Lung (tissue), 12 donors: ENCODE results near the gene CNTNAP2. TPM values are rescaled to one million over a fixed set of nuclear protein-coding genes. Genes with fewer than 3 reads are reported as not detected.
A peak's percentile ranks its signal among the peaks of the same experiment; 100 is the strongest.

Experiments used
- ATAC-seq: fragments of 200-7000 bp; cut with Tn5 transposase; one replicate; pipeline ENCODE4 v1.9.1; 2020; ENCODE audit warnings: moderate number of reproducible peaks; ENCODE audit not compliant: insufficient read depth, low FRiP score
- DNase-seq, 3 donors: peaks; one replicate each; pipeline ENCODE4 v3.0.0-alpha.2; 2013 to 2017
- H3K27ac ChIP-seq, 2 donors: one replicate each; pipeline ENCODE4 v1.5.1; 2013; ENCODE audit warnings: mild to moderate bottlenecking in 2 of 2, moderate library complexity in 2 of 2, control low read depth in 1 of 2, inconsistent platforms in 1 of 2, low read depth in 1 of 2, low read length in 1 of 2
- H3K27me3 ChIP-seq, 3 donors: one replicate each; pipeline ENCODE4 v1.5.1; 2013; ENCODE audit warnings: low read length in 2 of 3; ENCODE audit not compliant: control insufficient read depth in 3 of 3, insufficient read depth in 3 of 3
- H3K36me3 ChIP-seq, 4 donors: one replicate each; pipeline ENCODE4 v1.5.1; 2013; ENCODE audit warnings: low read length in 4 of 4, mild to moderate bottlenecking in 1 of 4, moderate library complexity in 1 of 4; ENCODE audit not compliant: control insufficient read depth in 4 of 4, insufficient read depth in 4 of 4
- H3K4me1 ChIP-seq, 5 donors: one replicate each; pipeline ENCODE4 v1.5.1; 2013; ENCODE audit warnings: low read length in 5 of 5, mild to moderate bottlenecking in 2 of 5, moderate library complexity in 1 of 5; ENCODE audit not compliant: control insufficient read depth in 5 of 5, insufficient read depth in 5 of 5
- H3K4me3 ChIP-seq: one replicate; pipeline ENCODE4 v1.5.1; 2013; ENCODE audit warnings: mild to moderate bottlenecking, control low read depth, moderate library complexity
- H3K9ac ChIP-seq, 2 donors: one replicate each; pipeline ENCODE4 v1.5.1; 2013; ENCODE audit warnings: low read length in 2 of 2, control low read depth in 1 of 2; ENCODE audit not compliant: insufficient read depth in 1 of 2
- H3K9me3 ChIP-seq, 4 donors: one replicate each; pipeline ENCODE4 v1.5.1; 2013; ENCODE audit warnings: low read length in 3 of 4, mild to moderate bottlenecking in 1 of 4, moderate library complexity in 1 of 4; ENCODE audit not compliant: control insufficient read depth in 4 of 4, insufficient read depth in 3 of 4
- WGBS, 2 donors: extraction: QIAGEN DNeasy Blood & Tissue Kit; methylation state at CpG; one replicate each; pipeline ENCODE4 v1.1.7; 2013; 5-methylcytosine and 5-hydroxymethylcytosine counted together
- polyA plus RNA-seq, 2 donors: library from polyadenylated mRNA; stranded (reverse); fragments of 200-250 nt; gene quantifications; one replicate each; pipeline ENCODE4 v1.2.1, GENCODE V29; 2013
- total RNA-seq, 2 donors: library from RNA; depleted of rRNA in 1 of 2; stranded (reverse); fragments of >200 nt in 1 of 2; gene quantifications; one replicate each; pipeline ENCODE4 v1.2.1, GENCODE V29; 2014 to 2021
- TF ChIP-seq, protein P1 (sequence below): IDR thresholded peaks from 2 replicates; pipeline ENCODE4 v1.5.1; 2012; ENCODE audit warnings: mild to moderate bottlenecking; ENCODE audit errors: control extremely low read depth, extremely low read depth
- donor health status: control.
- donor health status: control.
- donor health status: Bipolar disorder and iron deficiency.
- donor health status: healthy.
- donor health status: DM: yes; HTN: yes; CAD: no.

The CNTNAP2 gene
- total and polyA plus RNA-seq, 4 donors: 0.18 to 45.3 (median 0.52) TPM

DNA sequence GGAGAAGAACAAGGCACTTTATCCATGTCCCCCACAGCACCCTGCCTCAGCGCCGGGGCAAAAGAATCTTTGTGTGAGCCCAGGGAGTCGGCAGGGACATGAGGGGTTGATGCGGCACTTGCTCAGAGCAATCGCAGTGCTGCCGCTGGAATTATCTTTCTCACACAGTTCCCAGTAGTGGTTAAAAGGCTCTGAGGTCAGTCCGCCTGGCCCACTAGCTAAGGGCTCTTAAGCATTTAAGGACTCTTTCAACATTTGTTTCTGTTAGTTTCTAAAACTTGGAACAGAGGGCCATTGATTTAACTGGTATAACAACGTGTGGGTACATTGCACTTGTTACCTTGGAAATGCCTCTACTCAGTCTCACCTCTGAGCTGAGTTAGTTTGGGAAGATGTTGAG, 2266.0 kb downstream of the CNTNAP2 start:
- Histone ChIP-seq H3K9ac (no peak overlapping the region), H3K27me3 (no peaks in the 10 kb centered on the region), H3K4me3 (no peak overlapping the region), H3K4me1 (no peaks in the 10 kb centered on the region), H3K27ac (no peak overlapping the region), H3K9me3 (peaks cover 0 to 7% (median 1%) of the 10 kb centered on the region in 4 donors), H3K36me3 (no peaks in the 10 kb centered on the region)
- peak; percentile 44 to 79 (median 49) for DNase-seq
- ATAC-seq: no peak
- TF ChIP-seq, protein P1, sequence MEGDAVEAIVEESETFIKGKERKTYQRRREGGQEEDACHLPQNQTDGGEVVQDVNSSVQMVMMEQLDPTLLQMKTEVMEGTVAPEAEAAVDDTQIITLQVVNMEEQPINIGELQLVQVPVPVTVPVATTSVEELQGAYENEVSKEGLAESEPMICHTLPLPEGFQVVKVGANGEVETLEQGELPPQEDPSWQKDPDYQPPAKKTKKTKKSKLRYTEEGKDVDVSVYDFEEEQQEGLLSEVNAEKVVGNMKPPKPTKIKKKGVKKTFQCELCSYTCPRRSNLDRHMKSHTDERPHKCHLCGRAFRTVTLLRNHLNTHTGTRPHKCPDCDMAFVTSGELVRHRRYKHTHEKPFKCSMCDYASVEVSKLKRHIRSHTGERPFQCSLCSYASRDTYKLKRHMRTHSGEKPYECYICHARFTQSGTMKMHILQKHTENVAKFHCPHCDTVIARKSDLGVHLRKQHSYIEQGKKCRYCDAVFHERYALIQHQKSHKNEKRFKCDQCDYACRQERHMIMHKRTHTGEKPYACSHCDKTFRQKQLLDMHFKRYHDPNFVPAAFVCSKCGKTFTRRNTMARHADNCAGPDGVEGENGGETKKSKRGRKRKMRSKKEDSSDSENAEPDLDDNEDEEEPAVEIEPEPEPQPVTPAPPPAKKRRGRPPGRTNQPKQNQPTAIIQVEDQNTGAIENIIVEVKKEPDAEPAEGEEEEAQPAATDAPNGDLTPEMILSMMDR: no peak
- 59 to 76% methylated on average over 8 of the region's 8 CpGs for WGBS, 2 donors

DNA sequence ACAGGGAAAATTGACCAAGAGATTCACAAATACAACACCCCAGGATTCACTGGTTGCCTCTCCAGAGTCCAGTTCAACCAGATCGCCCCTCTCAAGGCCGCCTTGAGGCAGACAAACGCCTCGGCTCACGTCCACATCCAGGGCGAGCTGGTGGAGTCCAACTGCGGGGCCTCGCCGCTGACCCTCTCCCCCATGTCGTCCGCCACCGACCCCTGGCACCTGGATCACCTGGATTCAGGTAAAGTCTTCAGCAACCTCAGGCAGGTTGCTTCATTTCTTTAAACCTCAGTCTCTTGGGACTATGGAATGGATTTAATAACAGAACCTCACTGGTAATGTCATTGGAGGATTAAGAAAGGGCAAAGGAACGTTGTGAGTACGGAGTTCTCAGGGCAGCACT, 2267.1 kb downstream of the CNTNAP2 start:
- H3K9ac ChIP-seq: no peak overlapping the region
- DNase-seq (no peak), ATAC-seq (no peak)
- H3K27ac ChIP-seq: no peak overlapping the region
- H3K4me3 ChIP-seq: no peak overlapping the region
- TF ChIP-seq, protein P1: no peak
- H3K27me3 ChIP-seq: no peaks in the 10 kb centered on the region
- 83 to 86% methylated on average over 14 of the region's 14 CpGs for WGBS, 2 donors
- H3K36me3 ChIP-seq: no peaks in the 10 kb centered on the region
- peaks cover 0 to 7% (median 1%) of the 10 kb centered on the region in 4 donors for H3K9me3 ChIP-seq
- H3K4me1 ChIP-seq: no peaks in the 10 kb centered on the region

DNA sequence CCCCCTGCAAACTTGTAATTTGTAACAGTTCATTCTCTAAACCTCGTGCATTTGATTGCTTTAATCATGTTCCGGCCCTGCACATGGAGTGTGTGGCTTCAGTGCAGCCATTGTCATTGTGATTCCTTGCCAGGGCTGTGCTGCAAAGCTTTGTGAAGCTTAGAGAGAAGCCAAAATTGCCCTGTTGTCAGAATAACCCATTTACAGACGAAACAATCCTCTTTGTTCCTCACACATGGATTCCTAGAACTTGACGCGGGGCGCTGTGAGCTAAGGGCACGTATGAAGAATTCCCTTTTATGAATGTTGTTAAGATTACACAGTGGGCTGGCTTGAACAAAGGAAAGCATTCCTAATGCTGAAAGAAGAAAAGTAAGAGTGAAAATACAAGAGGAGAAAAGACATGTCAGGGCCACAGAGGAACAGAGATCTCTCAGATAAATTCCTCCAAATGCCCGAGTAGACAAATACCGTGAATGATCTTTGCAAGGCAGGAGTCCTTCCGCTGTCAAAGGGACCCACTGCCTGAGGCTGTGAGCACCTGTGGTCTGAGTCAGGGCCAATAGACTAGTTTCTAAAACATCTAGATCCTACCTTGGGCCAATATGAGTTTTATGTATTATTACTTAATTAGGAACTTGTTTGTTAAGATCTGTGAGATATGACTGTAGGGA, 2268.5 kb downstream of the CNTNAP2 start:
- H3K36me3 ChIP-seq: no peaks in the 10 kb centered on the region
- H3K9me3 ChIP-seq: peaks cover 0 to 7% (median 1%) of the 10 kb centered on the region in 4 donors
- no peak for DNase-seq
- H3K4me3 ChIP-seq: no peak overlapping the region
- no peak overlapping the region for H3K27ac ChIP-seq
- TF ChIP-seq, protein P1: no peak
- no peak overlapping the region for H3K9ac ChIP-seq
- no peak for ATAC-seq
- no peaks in the 10 kb centered on the region for H3K4me1 ChIP-seq
- H3K27me3 ChIP-seq: no peaks in the 10 kb centered on the region
- 84 to 92% methylated on average over 10 of the region's 10 CpGs for WGBS, 2 donors

DNA sequence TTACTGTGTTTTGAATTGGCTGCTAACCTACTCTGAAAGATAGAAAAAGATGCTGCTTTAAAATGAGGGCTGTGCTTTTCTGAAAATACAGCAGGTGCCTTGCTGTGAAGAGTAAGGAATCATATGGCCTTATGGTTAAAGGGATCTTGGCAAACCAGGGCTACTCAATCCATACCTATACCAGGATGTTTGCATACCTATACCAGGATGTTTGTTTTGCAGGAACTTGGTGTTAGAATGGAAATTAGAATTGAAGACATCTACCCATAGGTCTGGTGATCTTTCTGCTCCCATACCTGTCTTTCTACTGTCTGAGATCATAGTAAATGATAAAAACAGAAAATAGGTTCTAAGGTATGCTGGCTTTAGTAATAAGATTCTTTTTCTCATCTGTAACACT, 2273.8 kb downstream of the CNTNAP2 start:
- DNase-seq: no peak
- Histone ChIP-seq H3K36me3 (no peaks in the 10 kb centered on the region), H3K9ac (no peak overlapping the region), H3K27ac (no peak overlapping the region), H3K4me1 (peaks cover 0 to under 1% (median 0%) of the 10 kb centered on the region in 5 donors), H3K9me3 (no peaks in the 10 kb centered on the region), H3K27me3 (peaks cover 0 to 5% (median 0%) of the 10 kb centered on the region in 3 donors), H3K4me3 (no peak overlapping the region)
- ATAC-seq: no peak
- TF ChIP-seq, protein P1: no peak
